Bronchial epithelial cell (primary cell): Measurements from ENCODE around the gene GAA. TPM values are rescaled to one million over a fixed set of nuclear protein-coding genes. Genes with fewer than 3 reads are reported as not detected.

Experiments used
- DNase-seq: peaks from one replicate; pipeline ENCODE4 v3.0.0-alpha.2; 2010; ENCODE audit warnings: low read depth
- FAIRE-seq: peaks from 2 replicates; lab custom pipeline; 2011; peaks lifted over from hg19 to GRCh38; lab: Jason Lieb, UNC
- H3K27me3 ChIP-seq: 2 replicates; pipeline ENCODE4 v1.5.1; 2011; ENCODE audit warnings: low read length; ENCODE audit not compliant: control insufficient read depth, insufficient read depth
- H3K36me3 ChIP-seq: 2 replicates; pipeline ENCODE4 v1.5.1; 2011; ENCODE audit warnings: low read length; ENCODE audit not compliant: control insufficient read depth, insufficient read depth
- H3K4me3 ChIP-seq: 2 replicates; pipeline ENCODE4 v1.5.1; 2011; ENCODE audit warnings: mild to moderate bottlenecking, low read depth, low read length, control low read depth
- CTCF ChIP-seq: IDR thresholded peaks from 2 replicates; pipeline ENCODE4 v1.5.1; 2011; ENCODE audit warnings: mild to moderate bottlenecking, moderate library complexity, low read length, control low read depth, inconsistent platforms; ENCODE audit not compliant: insufficient read depth, severe bottlenecking
- total RNA-seq: library from RNA; depleted of rRNA; stranded (reverse); fragments of >200 nt; gene quantifications from 2 replicates; pipeline ENCODE4 v1.2.1, GENCODE V29; 2014

GAA gene
- total RNA-seq, 1 donor from 2014 or later, result 21.1 TPM

GRCh38 chr17:80092959-80093358 is 8.4 kb upstream of the GAA start:
- no peaks in the 10 kb centered on the region for H3K27me3 ChIP-seq
- H3K36me3 ChIP-seq, result no peaks in the 10 kb centered on the region
- no peak overlapping the region for H3K4me3 ChIP-seq
- FAIRE-seq, result no peak
- TF ChIP-seq CTCF, result no peak
- DNase-seq, result no peak

DNA sequence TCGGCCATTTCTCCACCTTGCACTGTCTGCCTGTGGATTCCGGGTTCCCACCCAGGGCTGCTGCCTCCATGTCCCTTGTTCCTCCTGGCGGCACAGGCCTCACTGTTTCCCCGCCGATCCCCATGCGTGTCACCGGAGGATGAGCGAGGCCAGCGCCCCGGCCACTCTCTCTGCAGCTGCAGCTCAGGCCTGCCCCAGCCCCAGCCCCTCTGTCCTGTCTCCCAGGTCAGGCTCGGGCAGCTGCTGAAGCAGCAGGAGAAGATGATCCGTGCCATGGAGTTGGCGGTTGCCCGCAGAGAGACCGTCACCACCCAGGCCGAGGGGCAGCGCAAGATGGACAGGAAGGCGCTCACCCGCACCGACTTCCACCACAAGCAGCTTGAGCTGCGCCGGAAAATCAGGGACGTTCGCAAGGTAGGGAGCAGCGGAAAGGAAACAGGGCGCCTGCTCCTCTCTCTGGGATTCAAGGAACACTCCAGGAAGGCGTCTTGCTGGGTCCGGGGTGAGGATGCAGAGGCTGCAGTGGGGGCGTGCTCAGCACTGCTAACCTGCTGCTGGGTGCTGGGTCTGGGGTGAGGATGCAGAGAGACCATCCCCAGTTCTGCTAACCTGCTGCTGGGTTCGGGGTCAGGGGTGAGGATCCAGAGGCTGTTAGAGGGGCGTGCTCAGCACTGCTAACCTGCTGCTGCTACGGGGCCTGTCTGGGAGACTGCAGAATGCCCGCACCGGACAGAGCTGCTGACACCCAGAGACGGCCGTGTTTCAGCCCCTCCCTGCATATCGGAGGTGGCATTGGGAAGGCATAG is 6.1 kb upstream of the GAA start:
- Histone ChIP-seq H3K36me3 (no peaks in the 10 kb centered on the region), H3K4me3 (no peak overlapping the region), H3K27me3 (no peaks in the 10 kb centered on the region)
- no peak for TF ChIP-seq CTCF
- DNase-seq (no peak), FAIRE-seq (no peak)

- Histone ChIP-seq H3K4me3 (no peak overlapping the region), H3K36me3 (no peaks in the 10 kb centered on the region), H3K27me3 (no peaks in the 10 kb centered on the region)
- DNase-seq, result no peak
- no peak for FAIRE-seq
- TF ChIP-seq CTCF, result no peak
Observed at GRCh38 chr17:80095844-80096475, 5.4 kb upstream of the GAA start.

GRCh38 chr17:80096561-80097021 is 4.8 kb upstream of the GAA start:
- no peak for FAIRE-seq
- no peak for DNase-seq

DNA sequence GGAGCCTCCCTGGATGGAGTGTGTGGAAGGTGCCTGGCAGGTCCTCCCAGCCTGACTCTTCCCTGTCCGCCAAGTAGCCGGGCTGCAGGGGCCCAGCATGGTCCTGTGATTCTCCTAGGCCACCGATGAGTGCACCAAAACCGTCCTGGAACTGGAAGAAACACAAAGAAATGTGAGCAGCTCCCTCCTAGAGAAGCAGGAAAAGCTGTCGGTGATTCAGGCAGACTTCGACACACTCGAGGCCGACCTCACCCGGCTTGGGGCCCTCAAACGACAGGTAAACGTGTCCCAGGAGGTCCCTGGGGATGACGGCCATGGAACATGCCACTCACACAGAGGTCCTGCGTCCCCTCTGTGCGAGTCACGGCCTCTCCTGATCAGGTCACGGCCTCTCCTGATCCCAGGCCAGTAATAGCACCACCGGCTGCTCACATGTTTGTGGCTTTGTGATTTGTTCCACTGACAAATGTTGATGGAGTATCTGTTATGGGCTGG is 4.2 kb upstream of the GAA start:
- no peak for FAIRE-seq

More at GRCh38 chr17:80096561-80097021, 4.8 kb upstream of the GAA start:
- TF ChIP-seq CTCF, result no peak
- Histone ChIP-seq H3K36me3 (no peaks in the 10 kb centered on the region), H3K27me3 (no peaks in the 10 kb centered on the region), H3K4me3 (no peak overlapping the region)

More for the DNA sequence above, 4.2 kb upstream of the GAA start:
- H3K4me3 ChIP-seq, result no peak overlapping the region
- no peaks in the 10 kb centered on the region for H3K27me3 ChIP-seq
- TF ChIP-seq CTCF, result no peak
- H3K36me3 ChIP-seq, result no peaks in the 10 kb centered on the region
- no peak for DNase-seq
